ENCODE data around the gene SELENBP1. TPM values are rescaled to one million over a fixed set of nuclear protein-coding genes. Genes with fewer than 3 reads are reported as not detected.
A peak's percentile ranks its signal among the peaks of the same experiment; 100 is the strongest.

Gene SELENBP1
- total and polyA plus RNA-seq, 9 of the 15 experiments (the other 6 are each of a cell fraction or from before 2014, with no cell fraction given) = 25.8 to 81.2 (median 47.1) TPM

DNA sequence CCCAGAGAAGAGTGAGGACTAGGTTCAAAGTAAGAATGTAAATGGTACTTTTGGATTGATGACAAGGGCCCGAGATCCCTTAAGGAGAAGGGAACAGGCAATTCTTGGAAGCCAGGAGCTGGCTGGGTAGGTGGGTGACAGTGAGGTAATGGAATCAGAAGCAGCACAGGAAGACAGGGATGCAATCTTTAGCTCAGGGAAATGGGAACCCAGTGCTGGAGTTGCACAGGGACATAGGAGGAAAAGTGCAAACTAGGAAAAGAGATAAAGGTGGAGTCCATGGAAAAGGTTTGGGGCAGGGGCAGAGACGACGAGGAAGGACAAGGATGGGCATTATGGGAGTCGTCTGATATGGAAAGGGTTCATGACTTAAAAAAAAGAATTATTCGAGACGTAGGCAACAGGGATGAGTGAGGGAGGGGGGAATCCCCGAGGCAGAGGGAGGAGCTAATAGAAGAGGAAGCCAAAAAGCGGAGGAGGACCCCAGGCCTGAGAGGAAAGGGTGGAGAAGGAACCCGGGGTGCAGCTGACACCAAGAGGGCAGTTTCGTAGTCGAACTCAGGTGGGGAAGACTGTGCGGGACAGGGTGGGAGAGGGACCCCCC is 45.8 kb downstream of the SELENBP1 start (continued):
- TF ChIP-seq PHTF2 (CRISPR knock-in tag; IDR thresholded peaks at IDR 0.05) (no peak), KAT8 (IDR thresholded peaks at IDR 0.05; ENCODE audit: low read depth) (no peak), ELF4 (CRISPR knock-in tag; IDR thresholded peaks at IDR 0.05) (peak; percentile 10; the same call in 1 of the 2 replicates), GTF2E2 (tag; IDR thresholded peaks at IDR 0.05) (0 out of 2 replicates have a peak, but pooled peaks have one; percentile 22), TAF1 (IDR thresholded peaks at IDR 0.05; ENCODE audit: control insufficient read depth, extremely low read depth, insufficient read depth, low read length, severe bottlenecking) (no peak), HMG20B (CRISPR knock-in tag; IDR thresholded peaks at IDR 0.05) (no peak)
- TF ChIP-seq, protein P1, sequence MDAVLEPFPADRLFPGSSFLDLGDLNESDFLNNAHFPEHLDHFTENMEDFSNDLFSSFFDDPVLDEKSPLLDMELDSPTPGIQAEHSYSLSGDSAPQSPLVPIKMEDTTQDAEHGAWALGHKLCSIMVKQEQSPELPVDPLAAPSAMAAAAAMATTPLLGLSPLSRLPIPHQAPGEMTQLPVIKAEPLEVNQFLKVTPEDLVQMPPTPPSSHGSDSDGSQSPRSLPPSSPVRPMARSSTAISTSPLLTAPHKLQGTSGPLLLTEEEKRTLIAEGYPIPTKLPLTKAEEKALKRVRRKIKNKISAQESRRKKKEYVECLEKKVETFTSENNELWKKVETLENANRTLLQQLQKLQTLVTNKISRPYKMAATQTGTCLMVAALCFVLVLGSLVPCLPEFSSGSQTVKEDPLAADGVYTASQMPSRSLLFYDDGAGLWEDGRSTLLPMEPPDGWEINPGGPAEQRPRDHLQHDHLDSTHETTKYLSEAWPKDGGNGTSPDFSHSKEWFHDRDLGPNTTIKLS (IDR thresholded peaks at IDR 0.05; ENCODE audit: borderline replicate concordance, low read depth) = no peak
- TF ChIP-seq, protein P2, sequence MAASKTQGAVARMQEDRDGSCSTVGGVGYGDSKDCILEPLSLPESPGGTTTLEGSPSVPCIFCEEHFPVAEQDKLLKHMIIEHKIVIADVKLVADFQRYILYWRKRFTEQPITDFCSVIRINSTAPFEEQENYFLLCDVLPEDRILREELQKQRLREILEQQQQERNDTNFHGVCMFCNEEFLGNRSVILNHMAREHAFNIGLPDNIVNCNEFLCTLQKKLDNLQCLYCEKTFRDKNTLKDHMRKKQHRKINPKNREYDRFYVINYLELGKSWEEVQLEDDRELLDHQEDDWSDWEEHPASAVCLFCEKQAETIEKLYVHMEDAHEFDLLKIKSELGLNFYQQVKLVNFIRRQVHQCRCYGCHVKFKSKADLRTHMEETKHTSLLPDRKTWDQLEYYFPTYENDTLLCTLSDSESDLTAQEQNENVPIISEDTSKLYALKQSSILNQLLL (CRISPR knock-in tag; IDR thresholded peaks at IDR 0.05; ENCODE audit: borderline replicate concordance) = no peak
- TF ChIP-seq, protein P3, sequence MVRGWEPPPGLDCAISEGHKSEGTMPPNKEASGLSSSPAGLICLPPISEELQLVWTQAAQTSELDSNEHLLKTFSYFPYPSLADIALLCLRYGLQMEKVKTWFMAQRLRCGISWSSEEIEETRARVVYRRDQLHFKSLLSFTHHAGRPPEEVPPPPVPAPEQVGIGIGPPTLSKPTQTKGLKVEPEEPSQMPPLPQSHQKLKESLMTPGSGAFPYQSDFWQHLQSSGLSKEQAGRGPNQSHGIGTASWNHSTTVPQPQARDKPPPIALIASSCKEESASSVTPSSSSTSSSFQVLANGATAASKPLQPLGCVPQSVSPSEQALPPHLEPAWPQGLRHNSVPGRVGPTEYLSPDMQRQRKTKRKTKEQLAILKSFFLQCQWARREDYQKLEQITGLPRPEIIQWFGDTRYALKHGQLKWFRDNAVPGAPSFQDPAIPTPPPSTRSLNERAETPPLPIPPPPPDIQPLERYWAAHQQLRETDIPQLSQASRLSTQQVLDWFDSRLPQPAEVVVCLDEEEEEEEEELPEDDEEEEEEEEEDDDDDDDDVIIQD (CRISPR knock-in tag; IDR thresholded peaks at IDR 0.05) = no peak
- TF ChIP-seq, protein P4, sequence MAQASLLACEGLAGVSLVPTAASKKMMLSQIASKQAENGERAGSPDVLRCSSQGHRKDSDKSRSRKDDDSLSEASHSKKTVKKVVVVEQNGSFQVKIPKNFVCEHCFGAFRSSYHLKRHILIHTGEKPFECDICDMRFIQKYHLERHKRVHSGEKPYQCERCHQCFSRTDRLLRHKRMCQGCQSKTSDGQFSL (CRISPR knock-in tag; IDR thresholded peaks at IDR 0.05) = peak; percentile 73
- TF ChIP-seq, protein P4 (tag; IDR thresholded peaks at IDR 0.05) = no peak; a peak in 2 of 4 replicates
- TF ChIP-seq, protein P5, sequence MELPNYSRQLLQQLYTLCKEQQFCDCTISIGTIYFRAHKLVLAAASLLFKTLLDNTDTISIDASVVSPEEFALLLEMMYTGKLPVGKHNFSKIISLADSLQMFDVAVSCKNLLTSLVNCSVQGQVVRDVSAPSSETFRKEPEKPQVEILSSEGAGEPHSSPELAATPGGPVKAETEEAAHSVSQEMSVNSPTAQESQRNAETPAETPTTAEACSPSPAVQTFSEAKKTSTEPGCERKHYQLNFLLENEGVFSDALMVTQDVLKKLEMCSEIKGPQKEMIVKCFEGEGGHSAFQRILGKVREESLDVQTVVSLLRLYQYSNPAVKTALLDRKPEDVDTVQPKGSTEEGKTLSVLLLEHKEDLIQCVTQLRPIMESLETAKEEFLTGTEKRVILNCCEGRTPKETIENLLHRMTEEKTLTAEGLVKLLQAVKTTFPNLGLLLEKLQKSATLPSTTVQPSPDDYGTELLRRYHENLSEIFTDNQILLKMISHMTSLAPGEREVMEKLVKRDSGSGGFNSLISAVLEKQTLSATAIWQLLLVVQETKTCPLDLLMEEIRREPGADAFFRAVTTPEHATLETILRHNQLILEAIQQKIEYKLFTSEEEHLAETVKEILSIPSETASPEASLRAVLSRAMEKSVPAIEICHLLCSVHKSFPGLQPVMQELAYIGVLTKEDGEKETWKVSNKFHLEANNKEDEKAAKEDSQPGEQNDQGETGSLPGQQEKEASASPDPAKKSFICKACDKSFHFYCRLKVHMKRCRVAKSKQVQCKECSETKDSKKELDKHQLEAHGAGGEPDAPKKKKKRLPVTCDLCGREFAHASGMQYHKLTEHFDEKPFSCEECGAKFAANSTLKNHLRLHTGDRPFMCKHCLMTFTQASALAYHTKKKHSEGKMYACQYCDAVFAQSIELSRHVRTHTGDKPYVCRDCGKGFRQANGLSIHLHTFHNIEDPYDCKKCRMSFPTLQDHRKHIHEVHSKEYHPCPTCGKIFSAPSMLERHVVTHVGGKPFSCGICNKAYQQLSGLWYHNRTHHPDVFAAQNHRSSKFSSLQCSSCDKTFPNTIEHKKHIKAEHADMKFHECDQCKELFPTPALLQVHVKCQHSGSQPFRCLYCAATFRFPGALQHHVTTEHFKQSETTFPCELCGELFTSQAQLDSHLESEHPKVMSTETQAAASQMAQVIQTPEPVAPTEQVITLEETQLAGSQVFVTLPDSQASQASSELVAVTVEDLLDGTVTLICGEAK (IDR thresholded peaks at IDR 0.05) = 0 out of 2 replicates have a peak, but pooled peaks have one; percentile 35
- TF ChIP-seq, protein P5 (CRISPR knock-in tag; IDR thresholded peaks at IDR 0.05) = no peak
